ENCODE measurements around the gene NDUFS6.

NDUFS6 gene

GRCh38 chr5:1818784-1819183, 17.6 kb downstream of the NDUFS6 start:
- no peak for DNase-seq

- DNase-seq, result no peak
These were observed 18.3 kb downstream of the NDUFS6 start for GRCh38 chr5:1819458-1819857.

GRCh38 chr5:1820381-1820780, 19.2 kb downstream of the NDUFS6 start:
- DNase-seq, result no peak

- DNase-seq, result no peak
These were observed 19.7 kb downstream of the NDUFS6 start for GRCh38 chr5:1820926-1821325.

- no peak for DNase-seq
These were observed 20.7 kb downstream of the NDUFS6 start for GRCh38 chr5:1821862-1822261.

GRCh38 chr5:1823381-1824034, 22.3 kb downstream of the NDUFS6 start:
- no peak for DNase-seq

- no peak for DNase-seq
These were observed 23.1 kb downstream of the NDUFS6 start for GRCh38 chr5:1824109-1824821.

GRCh38 chr5:1824903-1825841, 24.0 kb downstream of the NDUFS6 start:
- DNase-seq, result no peak

- no peak for DNase-seq
These were observed 25.2 kb downstream of the NDUFS6 start for GRCh38 chr5:1826235-1826980.

GRCh38 chr5:1827025-1827885, 26.0 kb downstream of the NDUFS6 start:
- no peak for DNase-seq

GRCh38 chr5:1827886-1828397, 26.7 kb downstream of the NDUFS6 start:
- DNase-seq, result no peak

- DNase-seq, result no peak
These were observed 29.5 kb downstream of the NDUFS6 start for GRCh38 chr5:1830571-1831228.

- no peak for DNase-seq
These were observed 30.1 kb downstream of the NDUFS6 start for GRCh38 chr5:1831257-1831656.

- no peak for DNase-seq
These were observed 30.6 kb downstream of the NDUFS6 start for GRCh38 chr5:1831677-1832313.

- DNase-seq, result no peak
These were observed 31.5 kb downstream of the NDUFS6 start for GRCh38 chr5:1832511-1833250.

- DNase-seq, result no peak
These were observed 32.2 kb downstream of the NDUFS6 start for GRCh38 chr5:1833264-1834021.

GRCh38 chr5:1834022-1834551, 32.9 kb downstream of the NDUFS6 start:
- no peak for DNase-seq

GRCh38 chr5:1834721-1835429, 33.7 kb downstream of the NDUFS6 start:
- no peak for DNase-seq

Data from central memory CD4-positive, alpha-beta T cell (primary cell).